Gastroesophageal sphincter (tissue), 4 donors: ENCODE measurements around the gene MTA3. TPM values are rescaled to one million over a fixed set of nuclear protein-coding genes. Genes with fewer than 3 reads are reported as not detected.

Source experiments
- ATAC-seq: fragments of 150-250 bp; one replicate; pipeline ENCODE4 v1.9.1; 2016; ENCODE audit warnings: mild to moderate bottlenecking, moderate library complexity
- H3K27ac ChIP-seq, 4 donors: fragments of 200-600 bp; sonication (generic) in 3 of 4; 1 replicate in 3 of 4; 2 replicates in 1 of 4; pipeline ENCODE4 v1.5.1; 2016 to 2019
- H3K27me3 ChIP-seq: fragments of 200-600 bp; sonication (generic); one replicate; pipeline ENCODE4 v1.5.1; 2019
- H3K36me3 ChIP-seq, 2 donors: fragments of 200-600 bp; sonication (generic); one replicate each; pipeline ENCODE4 v1.5.1; 2019; ENCODE audit warnings: control low read depth in 1 of 2
- H3K4me1 ChIP-seq, 3 donors: fragments of 200-600 bp; sonication (generic); 1 replicate in 2 of 3; 2 replicates in 1 of 3; pipeline ENCODE4 v1.5.1; 2016 to 2019; ENCODE audit warnings: control low read depth in 2 of 3
- H3K4me3 ChIP-seq, 2 donors: fragments of 200-600 bp; sonication (generic); one replicate each; pipeline ENCODE4 v1.5.1; 2019; ENCODE audit warnings: mild to moderate bottlenecking in 1 of 2, moderate library complexity in 1 of 2
- H3K9me3 ChIP-seq, 3 donors: fragments of 200-600 bp; sonication (generic); one replicate each; pipeline ENCODE4 v1.5.1; 2017 to 2019; ENCODE audit warnings: control low read depth in 2 of 3
- CTCF ChIP-seq, 4 experiments: fragments of 200-600 bp in 2 of 4; fragments of 450-650 bp in 2 of 4; sonication (generic) in 1 of 4; IDR thresholded peaks; one replicate each; pipeline ENCODE4 v1.5.1; 2017 to 2019; ENCODE audit warnings: antibody characterized with exemption in 4 of 4, mild to moderate bottlenecking in 2 of 4, moderate library complexity in 2 of 4
- EP300 ChIP-seq: sonication (generic); formaldehyde crosslinking; IDR thresholded peaks from one replicate; pipeline ENCODE4 v1.6.1; 2017; ENCODE audit warnings: antibody characterized with exemption, mild to moderate bottlenecking
- POLR2A ChIP-seq, 2 donors: fragments of 450-650 bp; IDR thresholded peaks; one replicate each; pipeline ENCODE4 v1.6.1; 2017; ENCODE audit warnings: antibody characterized with exemption in 2 of 2, mild to moderate bottlenecking in 2 of 2, moderate library complexity in 1 of 2
- POLR2AphosphoS5 ChIP-seq: sonication (generic); formaldehyde crosslinking; IDR thresholded peaks from one replicate; pipeline ENCODE4 v1.6.1; 2017; ENCODE audit warnings: antibody characterized with exemption
- WGBS, 2 donors: methylation state at CpG; one replicate each; pipeline ENCODE4 v1.1.5; 2018; ENCODE audit warnings: low coverage in 1 of 2; 5-methylcytosine and 5-hydroxymethylcytosine counted together
- total RNA-seq, 4 donors: library from RNA; depleted of rRNA; stranded (reverse); fragments of >200 nt; gene quantifications; one replicate each; pipeline ENCODE4 v1.1.0, GENCODE V29; 2016

The MTA3 gene
- total RNA-seq, 4 donors from 2014 or later: 22.7 to 56.2 (median 29.3) TPM

GRCh38 chr2:42786561-42787345, 218.3 kb downstream of the MTA3 start:
- Histone ChIP-seq H3K27ac (no peak overlapping the region), H3K4me3 (no peak overlapping the region), H3K36me3 (peaks cover 0 to 15% of the 10 kb centered on the region in 2 donors), H3K4me1 (peaks cover 0 to 21% (median 5%) of the 10 kb centered on the region in 3 donors), H3K9me3 (no peaks in the 10 kb centered on the region), H3K27me3 (no peaks in the 10 kb centered on the region)
- WGBS, 2 donors: 40 to 69% methylated on average over 2 to 3 of the region's 15 CpGs
- no peak for ATAC-seq
- TF ChIP-seq CTCF (IDR thresholded peaks at IDR 0.05): no peak
- TF ChIP-seq EP300: no peak
- no peak for TF ChIP-seq POLR2A (IDR thresholded peaks at IDR 0.05)
- TF ChIP-seq POLR2AphosphoS5: no peak

GRCh38 chr2:42787424-42787787, 219.0 kb downstream of the MTA3 start:
- WGBS, 2 donors: 100% methylated on average over 1 of the region's 3 CpGs; no CpG with 5 or more reads in 1 of the 2 donors
- Histone ChIP-seq H3K27ac (no peak overlapping the region), H3K27me3 (no peaks in the 10 kb centered on the region), H3K36me3 (peaks cover 0 to 14% of the 10 kb centered on the region in 2 donors), H3K4me3 (no peak overlapping the region), H3K9me3 (no peaks in the 10 kb centered on the region), H3K4me1 (peaks cover 0 to 28% (median 8%) of the 10 kb centered on the region in 3 donors)
- no peak for ATAC-seq
- TF ChIP-seq POLR2AphosphoS5 (no peak), EP300 (no peak), CTCF (IDR thresholded peaks at IDR 0.05) (no peak), POLR2A (IDR thresholded peaks at IDR 0.05) (no peak)

- Histone ChIP-seq H3K27me3 (no peaks in the 10 kb centered on the region), H3K4me1 (peaks cover 0 to 33% (median 8%) of the 10 kb centered on the region in 3 donors), H3K4me3 (no peak overlapping the region), H3K9me3 (no peaks in the 10 kb centered on the region), H3K27ac (no peak overlapping the region), H3K36me3 (peaks cover 0 to 8% of the 10 kb centered on the region in 2 donors)
- TF ChIP-seq CTCF (IDR thresholded peaks at IDR 0.05) (no peak), POLR2AphosphoS5 (no peak), EP300 (no peak), POLR2A (IDR thresholded peaks at IDR 0.05) (no peak)
- 83 to 91% methylated on average over 5 to 6 of the region's 12 CpGs for WGBS, 2 donors
- ATAC-seq: no peak
Observed at GRCh38 chr2:42787788-42788477, 219.5 kb downstream of the MTA3 start.

- H3K4me3 ChIP-seq: no peak overlapping the region
- peaks cover 0 to 38% (median 8%) of the 10 kb centered on the region in 3 donors for H3K4me1 ChIP-seq
- H3K27me3 ChIP-seq: no peaks in the 10 kb centered on the region
- H3K36me3 ChIP-seq: peaks cover 0 to 3% of the 10 kb centered on the region in 2 donors
- 50 to 100% methylated on average over 2 of the region's 9 CpGs for WGBS, 2 donors
- no peak for TF ChIP-seq POLR2AphosphoS5
- no peak for TF ChIP-seq CTCF (IDR thresholded peaks at IDR 0.05)
- TF ChIP-seq POLR2A (IDR thresholded peaks at IDR 0.05): no peak
- H3K27ac ChIP-seq: no peak overlapping the region
- no peaks in the 10 kb centered on the region for H3K9me3 ChIP-seq
- ATAC-seq: no peak
Observed at GRCh38 chr2:42788478-42788793, 220.0 kb downstream of the MTA3 start.
